Naive B cell (primary cell): ENCODE measurements around the gene KIF13A. TPM values are rescaled to one million over a fixed set of nuclear protein-coding genes. Genes with fewer than 3 reads are reported as not detected.
A peak's percentile ranks its signal among the peaks of the same experiment; 100 is the strongest.
"Not testable (repeated sequence)": the region's sequence is repeated elsewhere in the genome, so short reads cannot be mapped to it uniquely, and the experiment has no call there.

Experiments
- ATAC-seq, 2 donors: fragments of 150-1000 bp; cut with Tn5 transposase; 2 replicates each; pipeline ENCODE4 v1.10.0; 2021; ENCODE audit warnings: low read depth in 2 of 2, mild to moderate bottlenecking in 2 of 2, moderate library complexity in 2 of 2
- DNase-seq: peaks from one replicate; pipeline ENCODE4 v3.0.0; 2022
- H3K27ac Mint-ChIP-seq, 6 donors: one replicate each; pipeline ENCODE4 v1.8.0; 2020 to 2022; ENCODE audit warnings: mild to moderate bottlenecking in 6 of 6, mixed read lengths in 6 of 6, moderate library complexity in 5 of 6, inconsistent platforms in 2 of 6
- H3K27me3 Mint-ChIP-seq, 3 donors: one replicate each; pipeline ENCODE4 v1.8.0; 2021 to 2022; ENCODE audit warnings: mixed read lengths in 3 of 3, mild to moderate bottlenecking in 1 of 3
- H3K36me3 Mint-ChIP-seq, 2 donors: one replicate each; pipeline ENCODE4 v1.8.0; 2020 to 2022; ENCODE audit warnings: mixed read lengths in 2 of 2, inconsistent platforms in 1 of 2, mild to moderate bottlenecking in 1 of 2
- H3K4me1 Mint-ChIP-seq, 3 donors: one replicate each; pipeline ENCODE4 v1.8.0; 2020 to 2022; ENCODE audit warnings: mixed read lengths in 3 of 3, inconsistent platforms in 1 of 3, mild to moderate bottlenecking in 1 of 3, moderate library complexity in 1 of 3
- H3K4me3 Mint-ChIP-seq, 8 donors: one replicate each; pipeline ENCODE4 v1.8.0; 2020 to 2022; ENCODE audit warnings: mild to moderate bottlenecking in 8 of 8, mixed read lengths in 8 of 8, moderate library complexity in 8 of 8, inconsistent platforms in 2 of 8
- H3K9me3 Mint-ChIP-seq, 7 donors: one replicate each; pipeline ENCODE4 v1.8.0; 2020 to 2022; ENCODE audit warnings: mixed read lengths in 7 of 7, mild to moderate bottlenecking in 5 of 7, inconsistent platforms in 2 of 7, moderate library complexity in 1 of 7
- polyA plus RNA-seq, 6 donors: library from polyadenylated mRNA; unstranded; fragments of 300-500 nt; fragmentation: Illumina TruSeq; gene quantifications; one replicate each; pipeline ENCODE4 v1.2.3, GENCODE V29; 2021; ENCODE audit warnings: low read depth in 6 of 6

The KIF13A gene
- polyA plus RNA-seq, 6 donors from 2014 or later: 0.21 to 4.3 (median 0.91) TPM; not detected in 1

- H3K9me3 Mint-ChIP-seq: no peaks in the 10 kb centered on the region
- H3K36me3 Mint-ChIP-seq: no peaks in the 10 kb centered on the region
- DNase-seq: peak; percentile 55
- peak overlapping the region; percentile 7 to 92 (median 81) for H3K27ac Mint-ChIP-seq
- ATAC-seq: peak; percentile 67 to 68
- peaks cover 4 to 10% (median 5%) of the 10 kb centered on the region in 3 donors for H3K27me3 Mint-ChIP-seq
- peaks cover 20 to 38% (median 30%) of the 10 kb centered on the region in 3 donors for H3K4me1 Mint-ChIP-seq
- H3K4me3 Mint-ChIP-seq: peak overlapping the region; percentile 89 to 97 (median 96)
These were observed 424 bp upstream of the KIF13A start for GRCh38 chr6:17987697-17988421.

GRCh38 chr6:17986656-17987446, 584 bp downstream of the KIF13A start:
- H3K27ac Mint-ChIP-seq: peak overlapping the region in 2 of 6 donors; percentile 15 to 32
- ATAC-seq (peak; percentile 6 to 15), DNase-seq (peak; percentile 30)
- peaks cover 4 to 10% (median 5%) of the 10 kb centered on the region in 3 donors for H3K27me3 Mint-ChIP-seq
- H3K4me1 Mint-ChIP-seq: peaks cover 20 to 38% (median 30%) of the 10 kb centered on the region in 3 donors
- peak overlapping the region; percentile 74 to 94 (median 90) for H3K4me3 Mint-ChIP-seq
- H3K9me3 Mint-ChIP-seq: no peaks in the 10 kb centered on the region
- H3K36me3 Mint-ChIP-seq: no peaks in the 10 kb centered on the region

- peak overlapping the region in 3 of 6 donors; percentile 5 to 32 (median 13) for H3K27ac Mint-ChIP-seq
- H3K4me3 Mint-ChIP-seq: peak overlapping the region; percentile 74 to 94 (median 90)
- no peak for DNase-seq
- no peaks in the 10 kb centered on the region for H3K36me3 Mint-ChIP-seq
- peaks cover 20 to 38% (median 30%) of the 10 kb centered on the region in 3 donors for H3K4me1 Mint-ChIP-seq
- peaks cover under 1 to 4% (median 4%) of the 10 kb centered on the region in 3 donors for H3K27me3 Mint-ChIP-seq
- H3K9me3 Mint-ChIP-seq: no peaks in the 10 kb centered on the region
- no peak for ATAC-seq
These were observed 1.3 kb downstream of the KIF13A start for GRCh38 chr6:17985934-17986655.

- Mint-ChIP-seq H3K27ac (peak overlapping the region in 2 of 6 donors; percentile 49 to 52), H3K4me1 (peaks cover 20 to 45% (median 30%) of the 10 kb centered on the region in 3 donors), H3K4me3 (peak overlapping the region in 2 of 8 donors; percentile 12 to 74), H3K27me3 (peaks cover 0 to 4% (median 0%) of the 10 kb centered on the region in 3 donors), H3K36me3 (no peaks in the 10 kb centered on the region), H3K9me3 (no peaks in the 10 kb centered on the region)
- DNase-seq (no peak), ATAC-seq (no peak)
These were observed 2.4 kb downstream of the KIF13A start for GRCh38 chr6:17984812-17985670.

GRCh38 chr6:17984399-17984798, 3.0 kb downstream of the KIF13A start:
- ATAC-seq (no peak), DNase-seq (no peak)
- Mint-ChIP-seq H3K27me3 (peaks cover 0 to 4% (median 0%) of the 10 kb centered on the region in 3 donors), H3K36me3 (no peaks in the 10 kb centered on the region), H3K4me1 (peaks cover 20 to 44% (median 29%) of the 10 kb centered on the region in 3 donors), H3K4me3 (peak overlapping the region in 1 of 8 donors; percentile 25), H3K9me3 (no peaks in the 10 kb centered on the region), H3K27ac (peak overlapping the region in 1 of 6 donors; percentile 52)

GRCh38 chr6:17983730-17984129, 3.7 kb downstream of the KIF13A start:
- DNase-seq: no peak
- ATAC-seq: no peak
- H3K36me3 Mint-ChIP-seq: no peaks in the 10 kb centered on the region
- H3K27ac Mint-ChIP-seq: no peak overlapping the region
- peak overlapping the region in 3 of 8 donors; percentile 6 to 29 (median 25) for H3K4me3 Mint-ChIP-seq
- peaks cover 0 to 4% (median 0%) of the 10 kb centered on the region in 3 donors for H3K27me3 Mint-ChIP-seq
- no peaks in the 10 kb centered on the region for H3K9me3 Mint-ChIP-seq
- peaks cover 16 to 38% (median 22%) of the 10 kb centered on the region in 3 donors for H3K4me1 Mint-ChIP-seq

GRCh38 chr6:17980329-17980728, 7.1 kb downstream of the KIF13A start:
- Mint-ChIP-seq H3K9me3 (no peaks in the 10 kb centered on the region), H3K4me1 (peaks cover 10 to 21% (median 11%) of the 10 kb centered on the region in 3 donors), H3K27ac (peak overlapping the region in 2 of 6 donors; percentile 2 to 6), H3K4me3 (no peak overlapping the region), H3K36me3 (no peaks in the 10 kb centered on the region), H3K27me3 (no peaks in the 10 kb centered on the region)
- DNase-seq (no peak), ATAC-seq (peak; percentile 45 to 53)

- Mint-ChIP-seq H3K36me3 (no peaks in the 10 kb centered on the region), H3K27ac (peak overlapping the region in 2 of 6 donors; percentile 63 to 77), H3K9me3 (no peaks in the 10 kb centered on the region), H3K4me3 (no peak overlapping the region), H3K4me1 (peaks cover 7 to 16% (median 8%) of the 10 kb centered on the region in 3 donors), H3K27me3 (no peaks in the 10 kb centered on the region)
- ATAC-seq: no peak
- DNase-seq: no peak
These were observed 8.0 kb downstream of the KIF13A start for GRCh38 chr6:17979479-17979878.

- not testable (repeated sequence) for ATAC-seq
These were observed 11.2 kb downstream of the KIF13A start for GRCh38 chr6:17976258-17976657.

GRCh38 chr6:17974570-17975368, 12.7 kb downstream of the KIF13A start:
- DNase-seq: no peak
- no peak for ATAC-seq
- no peaks in the 10 kb centered on the region for H3K27me3 Mint-ChIP-seq
- no peak overlapping the region for H3K4me3 Mint-ChIP-seq
- no peaks in the 10 kb centered on the region for H3K36me3 Mint-ChIP-seq
- H3K4me1 Mint-ChIP-seq: peaks cover 0 to 15% (median 0%) of the 10 kb centered on the region in 3 donors
- H3K27ac Mint-ChIP-seq: no peak overlapping the region
- H3K9me3 Mint-ChIP-seq: no peaks in the 10 kb centered on the region

More at GRCh38 chr6:17976258-17976657, 11.2 kb downstream of the KIF13A start:
- H3K9me3 Mint-ChIP-seq, H3K4me3 Mint-ChIP-seq, H3K36me3 Mint-ChIP-seq, H3K27ac Mint-ChIP-seq, DNase-seq, H3K27me3 Mint-ChIP-seq: not testable (repeated sequence)
- H3K4me1 Mint-ChIP-seq: peaks cover 0 to 22% (median 0%) of the 10 kb centered on the region in 3 donors

- peak overlapping the region in 1 of 6 donors; percentile 17 for H3K27ac Mint-ChIP-seq
- no peak overlapping the region for H3K4me3 Mint-ChIP-seq
- H3K27me3 Mint-ChIP-seq: no peaks in the 10 kb centered on the region
- peaks cover 0 to 15% (median 0%) of the 10 kb centered on the region in 3 donors for H3K4me1 Mint-ChIP-seq
- no peaks in the 10 kb centered on the region for H3K36me3 Mint-ChIP-seq
- ATAC-seq: no peak
- DNase-seq: no peak
- no peaks in the 10 kb centered on the region for H3K9me3 Mint-ChIP-seq
These were observed 14.3 kb downstream of the KIF13A start for GRCh38 chr6:17972978-17973622.
